ENCODE results near the gene FBXO27.

FBXO27 gene

DNA sequence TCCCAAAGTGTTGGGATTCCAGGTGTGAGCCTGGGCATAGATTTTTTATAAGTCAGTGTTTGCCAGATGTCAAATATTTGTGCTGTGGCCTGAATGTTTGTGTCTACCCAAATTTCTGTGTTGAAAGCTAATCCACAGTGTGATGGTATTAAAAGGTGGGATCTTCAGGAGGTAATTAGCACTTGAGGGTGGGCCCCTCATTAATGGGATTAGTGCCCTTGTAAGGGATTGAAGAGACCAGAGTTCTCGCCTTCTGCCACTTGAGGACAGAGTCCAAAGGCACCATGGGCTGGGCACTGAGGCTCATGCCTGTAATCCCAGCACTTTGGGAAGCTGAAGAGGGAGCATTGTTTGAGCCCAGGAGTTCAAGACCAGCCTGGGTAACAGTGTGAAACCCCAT lies 47.1 kb downstream of the FBXO27 start:
- no peak overlapping the region for H3K27ac ChIP-seq
- H3K36me3 ChIP-seq, result no peaks in the 10 kb centered on the region
- TF ChIP-seq, protein P1, sequence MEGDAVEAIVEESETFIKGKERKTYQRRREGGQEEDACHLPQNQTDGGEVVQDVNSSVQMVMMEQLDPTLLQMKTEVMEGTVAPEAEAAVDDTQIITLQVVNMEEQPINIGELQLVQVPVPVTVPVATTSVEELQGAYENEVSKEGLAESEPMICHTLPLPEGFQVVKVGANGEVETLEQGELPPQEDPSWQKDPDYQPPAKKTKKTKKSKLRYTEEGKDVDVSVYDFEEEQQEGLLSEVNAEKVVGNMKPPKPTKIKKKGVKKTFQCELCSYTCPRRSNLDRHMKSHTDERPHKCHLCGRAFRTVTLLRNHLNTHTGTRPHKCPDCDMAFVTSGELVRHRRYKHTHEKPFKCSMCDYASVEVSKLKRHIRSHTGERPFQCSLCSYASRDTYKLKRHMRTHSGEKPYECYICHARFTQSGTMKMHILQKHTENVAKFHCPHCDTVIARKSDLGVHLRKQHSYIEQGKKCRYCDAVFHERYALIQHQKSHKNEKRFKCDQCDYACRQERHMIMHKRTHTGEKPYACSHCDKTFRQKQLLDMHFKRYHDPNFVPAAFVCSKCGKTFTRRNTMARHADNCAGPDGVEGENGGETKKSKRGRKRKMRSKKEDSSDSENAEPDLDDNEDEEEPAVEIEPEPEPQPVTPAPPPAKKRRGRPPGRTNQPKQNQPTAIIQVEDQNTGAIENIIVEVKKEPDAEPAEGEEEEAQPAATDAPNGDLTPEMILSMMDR (IDR thresholded peaks at IDR 0.05), result no peak
- H3K4me3 ChIP-seq (ENCODE audit: low read depth in 1 of 2, low read length in 1 of 2), result no peak overlapping the region
- H3K27me3 ChIP-seq, result peaks cover 10% of the 10 kb centered on the region
- H3K4me1 ChIP-seq (ENCODE audit: control insufficient read depth in 1 of 2, insufficient read depth in 1 of 2, low read depth in 1 of 2, low read length in 1 of 2), result no peaks in the 10 kb centered on the region
- no peaks in the 10 kb centered on the region for H3K9me3 ChIP-seq

DNA sequence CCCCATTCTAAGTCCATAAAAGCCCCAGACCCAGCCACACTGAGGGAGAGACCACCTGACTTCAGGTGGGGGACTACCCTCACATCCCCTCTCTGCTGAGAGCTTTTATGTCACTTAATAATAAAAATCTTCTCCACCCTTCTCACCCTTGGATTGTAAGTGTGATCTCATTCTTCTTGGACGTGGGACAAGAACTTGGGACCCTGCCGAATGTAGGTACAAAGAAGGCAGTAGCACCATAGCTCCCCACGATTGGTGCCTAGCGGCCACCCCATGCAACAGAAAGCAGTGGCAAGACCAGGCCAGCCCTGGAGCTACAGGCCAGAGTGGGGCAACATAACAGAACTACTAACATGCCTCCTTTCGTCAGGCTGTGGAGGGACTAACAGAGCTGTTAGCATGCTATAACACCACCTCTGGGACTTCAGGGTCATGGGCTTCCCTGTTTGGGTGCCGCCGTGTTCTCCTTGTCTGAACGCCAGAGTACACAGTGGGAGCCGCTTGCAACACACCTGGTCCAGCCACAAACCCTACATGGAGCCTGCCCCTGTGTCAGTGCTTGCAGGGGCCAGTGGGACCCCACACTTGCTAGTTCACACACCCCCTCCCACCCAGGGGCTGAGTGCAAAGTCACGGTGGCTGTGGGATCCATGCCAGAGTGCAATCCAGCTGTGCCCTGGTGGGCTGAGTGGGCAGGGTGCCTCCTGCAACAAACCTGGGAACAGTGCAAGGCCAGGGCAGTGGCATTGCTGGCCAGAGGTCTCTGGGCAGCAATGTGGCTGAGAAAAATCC lies 51.6 kb downstream of the FBXO27 start:
- no peaks in the 10 kb centered on the region for H3K36me3 ChIP-seq
- no peak overlapping the region for H3K27ac ChIP-seq
- TF ChIP-seq, protein P1 (IDR thresholded peaks at IDR 0.05), result no peak
- no peak overlapping the region for H3K4me3 ChIP-seq (ENCODE audit: low read depth in 1 of 2, low read length in 1 of 2)
- H3K9me3 ChIP-seq, result no peaks in the 10 kb centered on the region
- H3K4me1 ChIP-seq (ENCODE audit: control insufficient read depth in 1 of 2, insufficient read depth in 1 of 2, low read depth in 1 of 2, low read length in 1 of 2), result no peaks in the 10 kb centered on the region
- H3K27me3 ChIP-seq, result peaks cover 26% of the 10 kb centered on the region

DNA sequence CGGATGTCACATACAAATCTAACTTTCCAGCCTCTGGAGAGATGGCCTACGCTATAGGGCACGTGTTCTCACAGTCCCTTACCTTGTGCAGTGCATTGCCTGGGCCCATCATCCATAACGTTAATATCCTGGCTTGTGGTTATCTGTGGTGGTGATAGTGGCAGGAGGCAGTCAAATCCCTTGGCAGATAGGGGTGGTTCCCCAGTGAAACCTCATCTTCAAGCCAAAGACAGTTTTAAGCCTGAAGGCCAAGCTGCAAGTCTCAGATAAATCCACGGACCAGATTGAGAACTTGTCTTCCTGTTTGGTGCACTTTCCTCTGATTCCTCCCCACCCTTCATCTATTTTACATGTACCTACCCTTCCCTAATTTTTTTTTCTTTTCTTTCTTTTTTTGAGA lies 52.5 kb downstream of the FBXO27 start:
- Histone ChIP-seq H3K4me3 (ENCODE audit: low read depth in 1 of 2, low read length in 1 of 2) (no peak overlapping the region), H3K27ac (no peak overlapping the region), H3K27me3 (peaks cover 36% of the 10 kb centered on the region), H3K9me3 (no peaks in the 10 kb centered on the region), H3K36me3 (no peaks in the 10 kb centered on the region), H3K4me1 (ENCODE audit: control insufficient read depth in 1 of 2, insufficient read depth in 1 of 2, low read depth in 1 of 2, low read length in 1 of 2) (no peaks in the 10 kb centered on the region)
- TF ChIP-seq, protein P1 (IDR thresholded peaks at IDR 0.05), result no peak

DNA sequence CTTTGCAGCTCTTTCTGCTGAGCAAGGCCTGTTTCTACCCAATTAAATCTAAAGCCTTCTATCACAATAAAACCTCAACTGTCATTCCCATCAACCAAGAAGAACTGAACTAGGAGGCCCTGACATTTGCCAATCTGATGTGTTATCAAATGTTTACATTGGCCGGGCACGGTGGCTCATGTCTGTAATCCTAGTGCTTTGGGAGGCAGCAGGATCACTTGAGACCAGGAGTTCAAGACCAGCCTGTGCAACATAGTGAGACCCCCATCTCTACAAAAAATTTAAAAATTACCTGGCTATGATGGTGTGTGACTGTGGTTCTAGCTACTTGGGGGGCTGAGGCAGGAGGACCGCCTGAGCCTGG lies 54.0 kb downstream of the FBXO27 start:
- TF ChIP-seq, protein P1 (IDR thresholded peaks at IDR 0.05), result no peak
- H3K27me3 ChIP-seq, result peaks cover 51% of the 10 kb centered on the region
- H3K36me3 ChIP-seq, result no peaks in the 10 kb centered on the region

DNA sequence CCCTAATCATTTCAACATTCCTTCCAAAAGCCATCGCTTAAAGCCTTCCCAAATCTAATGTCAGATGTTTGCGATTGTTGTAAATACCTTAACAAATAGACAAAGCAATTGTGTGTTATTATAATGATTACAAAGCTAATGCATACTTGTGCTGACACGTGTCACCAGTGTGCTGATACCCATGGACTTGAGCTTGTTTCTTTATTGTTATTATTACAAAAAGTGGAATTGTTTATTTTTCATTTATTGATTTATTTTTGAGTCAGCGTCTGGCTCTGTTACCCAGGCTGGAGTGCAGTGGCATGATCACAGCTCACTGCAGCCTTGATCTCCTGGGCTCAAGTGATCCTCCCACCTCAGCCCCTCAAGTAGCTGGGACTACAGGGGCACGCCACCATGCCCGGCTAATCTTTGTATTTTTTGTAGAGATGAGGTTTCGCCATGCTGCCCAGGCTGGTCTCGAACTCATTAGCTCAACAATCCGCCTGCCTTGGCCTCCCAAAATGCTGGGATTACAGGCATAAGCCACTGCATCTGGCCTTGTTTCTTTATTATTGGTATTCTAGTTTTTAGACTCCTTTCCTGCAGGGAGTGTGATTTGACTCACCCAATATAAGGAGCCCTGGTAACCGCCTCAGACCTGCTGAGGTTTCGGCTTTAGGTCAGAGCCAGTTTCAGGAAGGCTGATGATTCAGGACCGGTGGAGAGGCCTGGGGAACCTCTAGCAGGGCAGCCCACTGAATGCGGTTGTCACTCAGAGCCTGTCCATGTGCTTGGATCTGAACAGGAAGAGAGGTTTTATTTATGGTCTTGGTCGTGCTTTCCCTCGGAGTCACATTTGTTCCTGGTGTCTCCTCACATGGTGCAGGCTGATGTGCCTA lies 54.7 kb downstream of the FBXO27 start:
- peaks cover 57% of the 10 kb centered on the region for H3K27me3 ChIP-seq
- H3K4me3 ChIP-seq (ENCODE audit: low read depth in 1 of 2, low read length in 1 of 2), result no peak overlapping the region
- TF ChIP-seq, protein P1 (IDR thresholded peaks at IDR 0.05), result no peak
- no peak overlapping the region for H3K27ac ChIP-seq
- no peaks in the 10 kb centered on the region for H3K4me1 ChIP-seq (ENCODE audit: control insufficient read depth in 1 of 2, insufficient read depth in 1 of 2, low read depth in 1 of 2, low read length in 1 of 2)
- H3K36me3 ChIP-seq, result no peaks in the 10 kb centered on the region
- no peaks in the 10 kb centered on the region for H3K9me3 ChIP-seq

More for the DNA sequence above, 54.0 kb downstream of the FBXO27 start:
- no peak overlapping the region for H3K4me3 ChIP-seq (ENCODE audit: low read depth in 1 of 2, low read length in 1 of 2)
- H3K9me3 ChIP-seq, result no peaks in the 10 kb centered on the region
- H3K4me1 ChIP-seq (ENCODE audit: control insufficient read depth in 1 of 2, insufficient read depth in 1 of 2, low read depth in 1 of 2, low read length in 1 of 2), result no peaks in the 10 kb centered on the region
- no peak overlapping the region for H3K27ac ChIP-seq

Measured in neutrophil (primary cell).